GM12873 (cell line): ENCODE results near the gene OTOP3.

Experiments
- CTCF ChIP-seq: IDR thresholded peaks from 2 replicates; pipeline ENCODE4 v1.5.1; 2012; ENCODE audit warnings: low read depth, mild to moderate bottlenecking, moderate library complexity, low read length, control low read depth; ENCODE audit not compliant: insufficient read depth; ENCODE audit errors: missing control alignments

Gene OTOP3

GRCh38 chr17:74893936-74894671, 41.6 kb upstream of the OTOP3 start:
- TF ChIP-seq CTCF = no peak

- TF ChIP-seq CTCF = no peak
These were observed 37.2 kb upstream of the OTOP3 start for GRCh38 chr17:74898376-74898946.

GRCh38 chr17:74900208-74900607, 35.5 kb upstream of the OTOP3 start:
- TF ChIP-seq CTCF = no peak

- TF ChIP-seq CTCF = no peak
These were observed 34.2 kb upstream of the OTOP3 start for GRCh38 chr17:74901353-74902135.

GRCh38 chr17:74903034-74903433, 32.7 kb upstream of the OTOP3 start:
- no peak for TF ChIP-seq CTCF

GRCh38 chr17:74903671-74904070, 32.0 kb upstream of the OTOP3 start:
- TF ChIP-seq CTCF = no peak
